Activated CD4-positive, alpha-beta T cell treated with anti-CD3 and anti-CD28 coated beads for 36 hours (primary cell): ENCODE measurements around the gene EYA4. TPM values are rescaled to one million over a fixed set of nuclear protein-coding genes. Genes with fewer than 3 reads are reported as not detected.

Experiments
- ATAC-seq: fragments of 200-7000 bp; cut with Tn5 transposase; one replicate; pipeline ENCODE4 v1.10.0; 2021; ENCODE audit warnings: mild to moderate bottlenecking, moderate library complexity
- CTCF ChIA-PET: fragments of 350-600 bp; sonication (Branson Sonifier 250); formaldehyde crosslinking; loops from one replicate; lab custom pipeline; 2021; ENCODE audit warnings: antibody characterized with exemption; lab: Charles Lee
- POLR2A ChIA-PET: fragments of 350-600 bp; sonication (Branson Sonifier 250); formaldehyde crosslinking; loops from one replicate; lab custom pipeline; 2021; ENCODE audit warnings: antibody characterized with exemption, inconsistent platforms; lab: Charles Lee
- DNase-seq: peaks from one replicate; pipeline ENCODE4 v3.0.0-alpha.2; 2020
- H3K27ac Mint-ChIP-seq: one replicate; pipeline ENCODE4 v1.8.0; 2021; ENCODE audit warnings: mixed read lengths
- H3K27me3 Mint-ChIP-seq: one replicate; pipeline ENCODE4 v1.8.0; 2021; ENCODE audit warnings: mixed read lengths
- H3K36me3 Mint-ChIP-seq: one replicate; pipeline ENCODE4 v1.8.0; 2021; ENCODE audit warnings: low read depth, mixed read lengths
- H3K4me1 Mint-ChIP-seq: one replicate; pipeline ENCODE4 v1.8.0; 2021; ENCODE audit warnings: mixed read lengths
- H3K4me3 Mint-ChIP-seq: one replicate; pipeline ENCODE4 v1.8.0; 2021; ENCODE audit warnings: mild to moderate bottlenecking, moderate library complexity, mixed read lengths
- H3K9me3 Mint-ChIP-seq: one replicate; pipeline ENCODE4 v1.8.0; 2021; ENCODE audit warnings: low read depth, mixed read lengths
- intact Hi-C, 2 experiments: fragments of 100-400 bp; cut with DNase I in 1 of 2; cut with micrococcal nuclease in 1 of 2; formaldehyde crosslinking; loops; one replicate each; pipeline versions ENCODE4 v1.14.2 to v1.15.1; 2022 to 2024; cut with DNase I, micrococcal nuclease
- total RNA-seq, 2 experiments: library from RNA; stranded (reverse); gene quantifications; one replicate each; pipeline ENCODE4 v1.2.3, GENCODE V29; 2021

EYA4 gene
- total RNA-seq, 2 experiments from 2014 or later, result not detected

GRCh38 chr6:133435065-133435728 is 194.0 kb downstream of the EYA4 start:
- intact Hi-C loops, result no loop called here
- H3K27me3 Mint-ChIP-seq, result no peaks in the 10 kb centered on the region
- no peaks in the 10 kb centered on the region for H3K4me1 Mint-ChIP-seq
- H3K27ac Mint-ChIP-seq, result no peak overlapping the region
- H3K36me3 Mint-ChIP-seq, result no peaks in the 10 kb centered on the region
- no peak for DNase-seq
- no peak overlapping the region for H3K4me3 Mint-ChIP-seq
- CTCF ChIA-PET, result interaction anchor here (0.8 kb wide), 1 partner anchor 1634 kb away, joined by 3 read pairs; no protein-coding TSS in a partner anchor
- no peak for ATAC-seq
- POLR2A ChIA-PET, result no interaction called here
- H3K9me3 Mint-ChIP-seq, result peaks cover 2% of the 10 kb centered on the region

GRCh38 chr6:133436652-133437051 is 195.5 kb downstream of the EYA4 start:
- Mint-ChIP-seq H3K9me3 (peaks cover 2% of the 10 kb centered on the region), H3K36me3 (no peaks in the 10 kb centered on the region), H3K4me3 (no peak overlapping the region), H3K27me3 (no peaks in the 10 kb centered on the region), H3K27ac (no peak overlapping the region), H3K4me1 (no peaks in the 10 kb centered on the region)
- no peak for DNase-seq
- POLR2A ChIA-PET, result no interaction called here
- no peak for ATAC-seq
- intact Hi-C loops, result no loop called here
- CTCF ChIA-PET, result no interaction called here

- ChIA-PET CTCF (interaction anchor here (1.0 kb wide), 1 partner anchor 12 kb away, joined by 3 read pairs; no protein-coding TSS in a partner anchor), POLR2A (no interaction called here)
- intact Hi-C loops, result no loop called here
- Mint-ChIP-seq H3K27me3 (no peaks in the 10 kb centered on the region), H3K36me3 (no peaks in the 10 kb centered on the region), H3K9me3 (peaks cover 2% of the 10 kb centered on the region), H3K4me1 (no peaks in the 10 kb centered on the region), H3K27ac (no peak overlapping the region), H3K4me3 (no peak overlapping the region)
- ATAC-seq (no peak), DNase-seq (no peak)
Observed at GRCh38 chr6:133441491-133441890, 200.3 kb downstream of the EYA4 start.

GRCh38 chr6:133446789-133447188 is 205.6 kb downstream of the EYA4 start:
- POLR2A ChIA-PET, result no interaction called here
- Mint-ChIP-seq H3K4me3 (no peak overlapping the region), H3K27ac (no peak overlapping the region), H3K36me3 (no peaks in the 10 kb centered on the region), H3K4me1 (no peaks in the 10 kb centered on the region), H3K27me3 (no peaks in the 10 kb centered on the region), H3K9me3 (no peaks in the 10 kb centered on the region)
- intact Hi-C loops, result no loop called here
- DNase-seq (no peak), ATAC-seq (no peak)
- CTCF ChIA-PET, result no interaction called here

- POLR2A ChIA-PET, result no interaction called here
Observed at GRCh38 chr6:133447924-133448323, 206.8 kb downstream of the EYA4 start.

GRCh38 chr6:133456439-133456838 is 215.3 kb downstream of the EYA4 start:
- Mint-ChIP-seq H3K4me1 (no peaks in the 10 kb centered on the region), H3K36me3 (no peaks in the 10 kb centered on the region), H3K27ac (no peak overlapping the region), H3K4me3 (no peak overlapping the region), H3K9me3 (no peaks in the 10 kb centered on the region), H3K27me3 (no peaks in the 10 kb centered on the region)
- POLR2A ChIA-PET, result no interaction called here
- no peak for ATAC-seq
- no peak for DNase-seq
- intact Hi-C loops, result no loop called here
- CTCF ChIA-PET, result no interaction called here

More at GRCh38 chr6:133447924-133448323, 206.8 kb downstream of the EYA4 start:
- Mint-ChIP-seq H3K4me3 (no peak overlapping the region), H3K9me3 (no peaks in the 10 kb centered on the region), H3K27ac (no peak overlapping the region), H3K27me3 (no peaks in the 10 kb centered on the region), H3K36me3 (no peaks in the 10 kb centered on the region), H3K4me1 (no peaks in the 10 kb centered on the region)
- no peak for DNase-seq
- no peak for ATAC-seq
- intact Hi-C loops, result no loop called here
- CTCF ChIA-PET, result no interaction called here

GRCh38 chr6:133456944-133457343 is 215.8 kb downstream of the EYA4 start:
- intact Hi-C loops, result no loop called here
- Mint-ChIP-seq H3K9me3 (no peaks in the 10 kb centered on the region), H3K36me3 (no peaks in the 10 kb centered on the region), H3K27me3 (no peaks in the 10 kb centered on the region), H3K4me3 (no peak overlapping the region), H3K27ac (no peak overlapping the region), H3K4me1 (no peaks in the 10 kb centered on the region)
- CTCF ChIA-PET, result no interaction called here
- POLR2A ChIA-PET, result no interaction called here
- DNase-seq (no peak), ATAC-seq (no peak)

GRCh38 chr6:133460101-133460500 is 218.9 kb downstream of the EYA4 start:
- no peak overlapping the region for H3K4me3 Mint-ChIP-seq
- intact Hi-C loops, result no loop called here
- DNase-seq, result no peak
- H3K27ac Mint-ChIP-seq, result no peak overlapping the region
- no peaks in the 10 kb centered on the region for H3K9me3 Mint-ChIP-seq
- no peaks in the 10 kb centered on the region for H3K36me3 Mint-ChIP-seq
- no peaks in the 10 kb centered on the region for H3K4me1 Mint-ChIP-seq
- ChIA-PET POLR2A (no interaction called here), CTCF (no interaction called here)
- peaks cover 2% of the 10 kb centered on the region for H3K27me3 Mint-ChIP-seq
- ATAC-seq, result no peak

- no peak overlapping the region for H3K4me3 Mint-ChIP-seq
- intact Hi-C loops, result no loop called here
- H3K36me3 Mint-ChIP-seq, result no peaks in the 10 kb centered on the region
- peaks cover 2% of the 10 kb centered on the region for H3K27me3 Mint-ChIP-seq
- H3K4me1 Mint-ChIP-seq, result no peaks in the 10 kb centered on the region
- POLR2A ChIA-PET, result no interaction called here
- DNase-seq, result no peak
- CTCF ChIA-PET, result interaction anchor here (0.6 kb wide), 1 partner anchor 9 kb away, joined by 3 read pairs; no protein-coding TSS in a partner anchor
- H3K9me3 Mint-ChIP-seq, result no peaks in the 10 kb centered on the region
- ATAC-seq, result no peak
- no peak overlapping the region for H3K27ac Mint-ChIP-seq
Observed at GRCh38 chr6:133463790-133464189, 222.6 kb downstream of the EYA4 start.

GRCh38 chr6:133466680-133467079 is 225.5 kb downstream of the EYA4 start:
- POLR2A ChIA-PET, result no interaction called here
- H3K27ac Mint-ChIP-seq, result no peak overlapping the region

GRCh38 chr6:133467231-133467981 is 226.2 kb downstream of the EYA4 start:
- POLR2A ChIA-PET, result no interaction called here
- no peaks in the 10 kb centered on the region for H3K9me3 Mint-ChIP-seq
- H3K4me3 Mint-ChIP-seq, result no peak overlapping the region
- H3K27me3 Mint-ChIP-seq, result peaks cover 2% of the 10 kb centered on the region
- H3K27ac Mint-ChIP-seq, result no peak overlapping the region
- intact Hi-C loops, result no loop called here
- ATAC-seq (no peak), DNase-seq (no peak)
- H3K4me1 Mint-ChIP-seq, result no peaks in the 10 kb centered on the region
- H3K36me3 Mint-ChIP-seq, result no peaks in the 10 kb centered on the region
- CTCF ChIA-PET, result no interaction called here

More at GRCh38 chr6:133466680-133467079, 225.5 kb downstream of the EYA4 start:
- H3K36me3 Mint-ChIP-seq, result no peaks in the 10 kb centered on the region
- H3K4me3 Mint-ChIP-seq, result no peak overlapping the region
- no peak for ATAC-seq
- intact Hi-C loops, result no loop called here
- DNase-seq, result no peak
- peaks cover 2% of the 10 kb centered on the region for H3K27me3 Mint-ChIP-seq
- CTCF ChIA-PET, result no interaction called here
- no peaks in the 10 kb centered on the region for H3K4me1 Mint-ChIP-seq
- H3K9me3 Mint-ChIP-seq, result no peaks in the 10 kb centered on the region

GRCh38 chr6:133467982-133468380 is 226.8 kb downstream of the EYA4 start:
- no peaks in the 10 kb centered on the region for H3K4me1 Mint-ChIP-seq
- H3K27ac Mint-ChIP-seq, result no peak overlapping the region
- ChIA-PET CTCF (interaction anchor here (0.6 kb wide), 1 partner anchor 1427 kb away, joined by 4 read pairs; no protein-coding TSS in a partner anchor), POLR2A (no interaction called here)
- H3K9me3 Mint-ChIP-seq, result no peaks in the 10 kb centered on the region
- no peak overlapping the region for H3K4me3 Mint-ChIP-seq
- ATAC-seq, result no peak
- H3K36me3 Mint-ChIP-seq, result no peaks in the 10 kb centered on the region
- no peaks in the 10 kb centered on the region for H3K27me3 Mint-ChIP-seq
- intact Hi-C loops, result no loop called here
- DNase-seq, result no peak
